GM03348 (cell line): ENCODE results near the gene STARD9.
A peak's percentile ranks its signal among the peaks of the same experiment; 100 is the strongest.
"Not testable (repeated sequence)": the region's sequence is repeated elsewhere in the genome, so short reads cannot be mapped to it uniquely, and the experiment has no call there.

Source experiments
- DNase-seq: peaks from one replicate; pipeline ENCODE4 v3.0.0; 2012; ENCODE audit warnings: low spot score

Gene STARD9

GRCh38 chr15:42627485-42627884 is 52.1 kb downstream of the STARD9 start:
- DNase-seq: no peak

- no peak for DNase-seq
These were observed 53.4 kb downstream of the STARD9 start for GRCh38 chr15:42628761-42629160.

- DNase-seq: no peak
These were observed 56.8 kb downstream of the STARD9 start for GRCh38 chr15:42632105-42632675.

- no peak for DNase-seq
These were observed 64.7 kb downstream of the STARD9 start for GRCh38 chr15:42640109-42640508.

GRCh38 chr15:42650208-42651066 is 75.0 kb downstream of the STARD9 start:
- peak; percentile 84 for DNase-seq

- no peak for DNase-seq
These were observed 90.4 kb downstream of the STARD9 start for GRCh38 chr15:42665827-42666226.

GRCh38 chr15:42667855-42668254 is 92.4 kb downstream of the STARD9 start:
- no peak for DNase-seq

- no peak for DNase-seq
These were observed 95.0 kb downstream of the STARD9 start for GRCh38 chr15:42670451-42670850.

- no peak for DNase-seq
These were observed 97.0 kb downstream of the STARD9 start for GRCh38 chr15:42672444-42672843.

GRCh38 chr15:42674472-42674871 is 99.1 kb downstream of the STARD9 start:
- DNase-seq: no peak

- DNase-seq: no peak
These were observed 99.6 kb downstream of the STARD9 start for GRCh38 chr15:42675021-42675420.

- no peak for DNase-seq
These were observed 104.1 kb downstream of the STARD9 start for GRCh38 chr15:42679285-42680141.

- DNase-seq: not testable (repeated sequence)
These were observed 104.7 kb downstream of the STARD9 start for GRCh38 chr15:42680142-42680482.

- DNase-seq: no peak
These were observed 105.7 kb downstream of the STARD9 start for GRCh38 chr15:42681119-42681518.

GRCh38 chr15:42686281-42686680 is 110.9 kb downstream of the STARD9 start:
- DNase-seq: no peak

- DNase-seq: no peak
These were observed 112.3 kb downstream of the STARD9 start for GRCh38 chr15:42687740-42688139.

GRCh38 chr15:42688301-42688700 is 112.9 kb downstream of the STARD9 start:
- DNase-seq: no peak

GRCh38 chr15:42691308-42691707 is 115.9 kb downstream of the STARD9 start:
- DNase-seq: no peak

GRCh38 chr15:42691770-42692169 is 116.4 kb downstream of the STARD9 start:
- DNase-seq: no peak

- no peak for DNase-seq
These were observed 117.1 kb downstream of the STARD9 start for GRCh38 chr15:42692536-42692935.

GRCh38 chr15:42692997-42693396 is 117.6 kb downstream of the STARD9 start:
- no peak for DNase-seq

GRCh38 chr15:42693496-42693895 is 118.1 kb downstream of the STARD9 start:
- no peak for DNase-seq

- DNase-seq: no peak
These were observed 118.5 kb downstream of the STARD9 start for GRCh38 chr15:42693942-42694341.
